CD4-positive, alpha-beta T cell treated with Interleukin-12 subunit alpha and Interleukin-12 subunit beta, for 1 hour (primary cell): Measurements from ENCODE around the gene ZNF384.
A peak's percentile ranks its signal among the peaks of the same experiment; 100 is the strongest.

Source experiments
- DNase-seq: peaks from one replicate; pipeline ENCODE4 v3.0.0-alpha.2; 2020

ZNF384 gene

DNA sequence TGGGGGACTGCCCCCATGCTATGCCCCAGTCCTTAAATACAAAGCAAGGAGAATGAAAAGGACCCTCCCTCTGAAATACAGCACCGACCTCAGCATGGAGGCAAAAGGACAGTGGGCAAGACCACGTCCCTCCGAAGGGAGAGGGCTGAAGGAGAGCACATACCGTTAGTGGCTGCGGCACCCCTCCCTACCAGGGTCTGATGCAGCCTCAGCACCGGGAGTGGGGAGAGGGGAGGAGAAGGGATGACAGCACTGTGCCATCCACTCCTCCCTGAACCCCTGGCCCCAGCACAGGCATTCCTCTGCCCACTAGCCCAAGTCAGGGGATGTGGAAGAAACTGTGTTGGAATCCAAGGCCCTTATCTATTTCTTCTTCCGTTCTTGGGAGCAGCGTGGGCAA is 38.3 kb downstream of the ZNF384 start:
- no peak for DNase-seq

DNA sequence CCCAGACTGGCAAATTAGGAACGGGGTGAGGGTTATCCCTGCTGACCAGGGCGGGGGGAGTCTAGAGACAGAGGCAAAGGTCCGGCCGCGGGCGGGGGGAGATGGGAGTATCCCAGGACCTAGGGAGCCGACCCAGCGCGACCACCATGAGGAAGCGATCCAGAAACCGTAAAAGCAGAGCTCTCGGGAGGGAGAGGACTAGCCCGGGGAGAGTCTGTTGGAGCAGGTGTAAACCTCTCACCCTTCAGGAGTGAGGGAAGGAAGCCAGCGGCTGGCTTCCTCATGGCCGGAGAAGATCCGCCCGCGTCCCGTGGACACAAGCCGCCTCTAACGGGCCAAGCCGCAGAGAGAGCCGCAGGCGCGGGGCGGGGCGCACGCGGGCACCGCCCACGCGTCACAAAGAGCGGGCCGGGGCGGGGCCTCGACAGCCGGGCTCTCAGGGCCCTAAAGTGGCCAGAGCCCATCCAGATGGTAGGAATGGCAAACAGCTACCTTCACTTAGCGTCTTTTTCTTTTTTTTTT is 42.0 kb downstream of the ZNF384 start, which contains the start of gene ACRBP:
Gene ACRBP (minus strand): TSS at position 350 of the 522 bp plus-strand sequence. CDS start 66 bp downstream, at position 284.
- DNase-seq, result peak; percentile 35

GRCh38 chr12:6646276-6647082 is 42.7 kb downstream of the ZNF384 start:
- no peak for DNase-seq

GRCh38 chr12:6644903-6645302 is 44.3 kb downstream of the ZNF384 start:
- DNase-seq, result no peak

DNA sequence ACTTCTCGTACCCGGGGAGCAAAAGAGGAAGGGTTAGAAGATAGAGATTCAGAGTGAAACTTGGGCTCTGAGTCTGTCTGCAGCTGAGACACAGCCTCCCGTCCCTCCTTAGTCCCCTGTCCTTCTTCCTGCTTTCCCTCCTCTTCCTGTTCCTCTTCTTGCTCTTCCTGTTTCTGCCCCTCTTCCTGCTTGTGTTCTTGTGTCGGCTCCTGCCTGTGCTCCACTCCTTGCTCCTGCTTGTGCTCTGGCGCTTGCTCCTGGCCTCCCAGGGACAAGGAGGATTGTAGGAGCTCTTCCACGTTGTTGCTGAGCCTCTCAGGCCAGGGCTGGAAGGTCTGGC is 44.9 kb downstream of the ZNF384 start:
- no peak for DNase-seq

- no peak for DNase-seq
Observed at GRCh38 chr12:6643569-6644256, 45.5 kb downstream of the ZNF384 start.

DNA sequence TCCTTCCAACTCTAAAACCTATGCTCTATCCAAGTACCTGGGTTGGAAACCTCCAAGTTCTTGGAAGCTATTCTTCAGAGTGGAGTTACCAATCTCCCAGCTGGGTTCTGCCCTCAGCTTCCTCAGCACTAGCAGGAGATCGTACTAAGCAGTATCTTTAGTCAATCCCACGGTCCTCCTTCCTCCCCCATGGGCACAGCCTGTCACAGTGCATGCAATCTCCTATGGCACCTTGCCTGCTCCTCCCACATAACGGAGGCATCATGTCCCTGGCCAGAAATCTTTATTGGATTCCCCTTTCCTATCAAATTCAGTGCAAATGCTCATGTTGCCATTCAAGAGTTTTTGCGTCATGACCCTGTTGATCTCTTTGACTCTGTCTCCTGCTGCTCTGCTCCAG is 48.0 kb downstream of the ZNF384 start:
- no peak for DNase-seq

DNA sequence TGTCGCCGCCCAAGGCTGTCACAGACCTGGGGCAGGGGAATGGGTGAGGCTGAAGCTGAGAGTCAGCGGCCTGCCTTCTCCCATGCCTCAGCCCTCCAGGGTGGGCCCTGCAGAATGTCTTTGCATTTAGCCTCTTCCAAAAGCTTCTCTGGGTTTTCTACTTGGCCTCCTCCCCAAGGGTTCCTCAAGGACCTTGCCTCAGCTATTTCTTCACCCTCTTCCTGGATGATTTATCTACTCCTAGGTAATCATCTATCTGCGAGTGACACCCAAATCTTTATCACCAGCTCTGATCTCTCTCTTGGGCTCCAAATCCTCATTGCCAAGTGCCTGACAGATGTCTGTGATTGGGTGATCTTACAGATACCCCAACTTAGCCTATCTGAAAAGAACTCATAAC is 48.7 kb downstream of the ZNF384 start:
- no peak for DNase-seq

- DNase-seq, result no peak
Observed at GRCh38 chr12:6639151-6639801, 49.9 kb downstream of the ZNF384 start.

DNA sequence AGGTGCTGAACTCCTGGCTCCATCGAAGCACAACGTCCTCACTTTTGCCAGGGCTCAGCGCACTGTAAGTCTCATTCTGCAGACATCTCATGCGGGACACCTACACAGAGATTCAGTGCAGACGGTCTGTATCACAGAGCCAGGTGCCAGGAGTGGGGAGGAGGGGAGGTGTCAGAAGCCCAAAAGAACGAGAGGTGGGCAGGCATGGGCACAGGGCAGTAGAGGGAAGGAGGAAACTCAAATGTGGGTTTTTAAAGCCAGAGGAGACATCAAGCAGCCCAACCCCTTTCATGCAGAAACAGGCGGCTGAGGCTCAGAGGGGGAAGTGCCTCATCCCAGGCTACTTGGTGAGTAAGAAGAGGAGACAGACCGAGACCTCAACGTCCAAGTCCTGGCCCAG is 50.9 kb downstream of the ZNF384 start:
- no peak for DNase-seq

DNA sequence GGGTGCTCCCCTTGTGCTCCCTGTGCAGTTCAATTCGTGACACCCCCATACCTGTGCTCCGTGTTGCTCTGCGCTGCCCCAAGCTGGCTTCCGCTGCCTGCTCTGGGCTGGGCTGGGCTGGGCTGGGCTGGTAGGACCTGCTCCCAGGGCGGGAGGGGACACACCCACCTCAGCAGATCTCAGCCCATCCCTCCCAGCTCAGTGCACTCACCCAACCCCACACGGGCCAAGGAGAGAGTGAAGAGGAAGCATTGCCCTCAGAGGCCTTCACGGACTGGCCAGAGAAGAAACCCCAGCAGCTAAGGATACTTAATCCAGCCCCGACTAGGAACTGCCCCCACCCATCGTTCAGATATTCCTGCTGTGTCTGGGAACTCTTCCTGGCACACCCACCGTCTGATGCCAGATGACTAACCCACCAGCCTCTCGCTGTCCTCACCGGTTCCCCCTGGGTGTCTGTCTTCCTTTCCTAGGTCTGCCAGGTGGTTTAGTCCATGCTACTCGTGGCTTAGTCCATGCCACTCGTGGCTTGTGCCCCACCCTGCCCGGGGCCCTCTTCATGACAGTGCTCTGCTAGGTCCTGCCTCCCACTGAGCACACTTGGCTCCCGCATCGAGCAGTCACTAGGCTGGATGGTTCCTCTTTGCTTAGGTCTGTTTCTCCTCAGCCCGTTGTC is 53.2 kb downstream of the ZNF384 start, which contains the start of gene LPAR5:
Gene LPAR5 (minus strand): TSS at position 104 of the 676 bp plus-strand sequence. CDS start 14,711 bp downstream, outside the sequence.
- no peak for DNase-seq

DNA sequence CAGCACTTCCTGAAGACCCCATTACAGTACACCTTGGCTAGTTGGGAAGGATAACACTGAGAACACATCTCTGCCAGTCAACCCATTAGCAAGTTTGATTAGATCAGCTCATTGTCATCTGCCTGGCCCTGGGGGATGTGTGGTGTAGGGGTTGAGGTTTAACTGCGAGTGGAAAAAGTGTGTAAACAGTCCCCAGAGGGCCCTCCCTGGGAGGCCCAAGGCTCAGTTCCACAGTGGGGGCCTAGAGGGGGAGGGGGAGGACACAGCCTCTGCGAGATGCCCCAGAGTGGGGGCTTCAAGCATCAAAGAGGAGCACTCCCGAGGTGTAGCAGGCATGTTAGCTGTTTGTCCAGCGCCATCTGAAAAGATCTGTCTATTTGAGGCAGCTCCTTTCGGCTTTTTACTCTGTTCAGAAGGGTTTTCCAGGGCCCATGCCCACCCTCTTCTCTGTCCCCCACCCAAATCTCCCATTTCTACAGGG is 53.8 kb downstream of the ZNF384 start:
- peak; percentile 57 for DNase-seq

- DNase-seq, result peak; percentile 66
Observed at GRCh38 chr12:6632026-6632983, 56.9 kb downstream of the ZNF384 start.

- DNase-seq, result no peak
Observed at GRCh38 chr12:6631549-6631961, 57.6 kb downstream of the ZNF384 start.

- DNase-seq, result no peak
Observed at GRCh38 chr12:6630736-6631135, 58.4 kb downstream of the ZNF384 start.

- peak; percentile 64 for DNase-seq
Observed at GRCh38 chr12:6627616-6628015, 61.6 kb downstream of the ZNF384 start.

GRCh38 chr12:6626654-6627283 is 62.4 kb downstream of the ZNF384 start:
- no peak for DNase-seq

GRCh38 chr12:6620885-6621274 is 68.3 kb downstream of the ZNF384 start:
- DNase-seq, result no peak

DNA sequence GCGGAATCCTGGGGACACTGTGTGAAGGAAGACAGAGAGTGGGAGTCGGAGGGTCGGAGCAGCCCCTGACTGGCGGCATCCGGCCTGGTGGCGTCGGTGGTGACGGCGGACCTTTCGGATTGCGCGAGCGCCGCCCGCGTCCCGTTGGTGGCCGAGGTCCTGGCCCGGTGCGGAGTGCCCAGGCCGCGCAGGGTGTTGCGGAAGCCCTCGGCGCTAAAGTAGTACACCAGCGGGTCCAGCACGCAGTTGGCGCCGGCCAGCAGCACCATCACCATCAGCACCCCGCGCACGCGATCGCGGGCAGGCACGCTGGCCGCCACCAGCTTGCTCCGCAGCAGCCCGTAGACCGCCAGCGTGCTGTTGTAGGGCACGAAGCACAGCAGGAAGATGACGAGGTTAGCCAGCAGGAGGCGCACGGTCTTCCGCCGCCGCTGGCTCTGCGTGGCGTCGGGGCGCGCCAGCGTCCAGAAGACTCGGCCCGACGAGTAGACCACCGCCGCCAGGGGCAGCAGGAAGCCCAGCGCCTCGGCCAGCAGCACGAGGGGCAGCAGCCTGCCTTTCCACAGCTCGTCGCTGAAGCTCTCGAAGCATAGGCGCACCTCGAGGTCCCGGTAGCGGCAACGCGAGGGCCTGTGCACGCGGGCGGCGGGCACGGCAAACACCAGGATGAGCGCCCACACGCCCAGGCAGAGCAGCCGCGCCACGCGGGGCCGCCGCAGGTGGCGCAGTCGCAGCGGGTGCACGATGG is 68.9 kb downstream of the ZNF384 start:
- DNase-seq, result peak; percentile 63
